ENCODE results near the gene NDUFS5. TPM values are rescaled to one million over a fixed set of nuclear protein-coding genes. Genes with fewer than 3 reads are reported as not detected.

NDUFS5 gene
- total RNA-seq = 392 and 528 TPM in 2 replicates

DNA sequence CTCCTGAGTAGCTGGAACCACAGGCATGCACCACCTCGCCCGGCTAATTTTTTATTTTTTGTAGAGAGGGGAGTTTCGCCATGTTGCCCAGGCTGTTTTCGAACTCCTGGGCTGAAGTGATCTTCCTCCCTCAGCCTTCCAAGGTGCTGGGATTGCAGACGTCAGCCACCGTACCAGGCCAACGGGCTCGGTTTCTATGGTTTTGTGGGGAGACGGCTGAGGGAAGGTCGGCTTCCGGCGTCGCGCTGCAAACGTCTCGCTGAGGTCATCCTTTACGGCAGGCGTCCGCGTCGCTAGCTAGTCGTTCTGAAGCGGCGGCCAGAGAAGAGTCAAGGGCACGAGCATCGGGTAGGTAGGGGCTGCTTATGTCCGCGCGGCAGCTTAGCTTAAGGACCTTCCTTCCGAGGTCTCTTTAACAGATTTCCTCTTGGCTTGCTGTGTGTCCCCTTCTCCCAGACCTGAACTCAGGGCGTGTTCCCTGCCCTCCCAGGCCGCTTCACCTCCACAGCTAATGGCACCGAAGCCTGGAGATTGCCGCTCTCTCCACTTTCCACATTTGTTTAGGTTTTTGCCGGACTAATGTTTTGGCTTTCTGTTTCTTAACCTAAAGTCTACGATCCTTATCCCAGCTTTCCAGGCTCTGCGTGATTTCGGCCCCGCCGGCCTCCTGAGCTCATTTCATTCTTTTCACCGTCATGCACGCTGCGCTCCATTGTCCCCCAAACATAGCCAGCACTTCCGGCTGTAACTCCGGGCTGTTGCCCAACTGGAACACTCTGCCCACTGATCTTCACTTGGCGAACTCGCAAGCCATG, at the start of gene NDUFS5:
NDUFS5 (plus strand) TSS at position 300 of the 815 bp plus-strand sequence. CDS start 2,375 bp downstream, outside the sequence.

DNA sequence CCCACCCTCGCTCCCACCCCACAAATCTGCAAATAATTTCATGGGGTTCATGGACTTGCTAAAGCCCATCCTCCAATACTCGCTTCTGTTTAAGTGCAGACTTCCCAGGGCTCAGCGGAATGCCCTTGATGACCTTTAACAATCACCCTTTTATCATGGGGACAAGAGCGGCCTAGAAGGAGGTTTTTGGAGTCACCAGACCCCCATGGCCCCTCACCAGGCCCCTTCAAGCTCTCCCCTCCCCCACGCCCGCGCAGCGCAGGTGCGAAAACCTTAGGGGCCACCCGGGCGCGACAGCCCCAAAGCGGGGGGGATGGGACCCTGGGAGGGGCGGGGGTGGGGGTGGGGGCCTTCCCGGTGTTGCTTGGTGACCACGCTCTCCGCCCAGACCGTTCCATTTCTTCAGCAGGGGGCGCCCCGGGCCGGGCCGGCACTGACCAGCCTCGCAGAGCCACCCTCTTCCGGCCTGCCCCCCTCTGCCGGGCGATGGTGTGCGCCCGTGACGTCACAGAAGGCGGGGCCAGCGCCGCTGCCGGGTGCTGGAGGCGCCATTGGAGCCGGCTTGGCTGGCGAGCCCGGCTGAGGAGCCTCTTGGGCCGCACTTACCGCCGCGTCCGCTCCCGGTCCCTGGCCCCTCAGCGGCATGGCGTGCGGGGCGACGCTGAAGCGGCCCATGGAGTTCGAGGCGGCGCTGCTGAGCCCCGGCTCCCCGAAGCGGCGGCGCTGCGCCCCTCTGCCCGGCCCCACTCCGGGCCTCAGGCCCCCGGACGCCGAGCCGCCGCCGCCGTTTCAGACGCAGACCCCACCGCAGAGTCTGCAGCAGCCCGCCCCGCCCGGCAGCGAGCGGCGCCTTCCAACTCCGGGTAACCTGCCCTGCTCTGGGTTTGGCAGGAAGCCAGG, 35.2 kb upstream of the NDUFS5 start, which contains the start of gene AKIRIN1:
AKIRIN1 (plus strand) TSS at position 539 of the 900 bp plus-strand sequence; CDS start at position 644, 105 bp downstream.

Other genes starting within 250 kb of the NDUFS5 start
- 9.0 and 13.9 TPM in 2 replicates for gene RRAGC, start 166.6 kb upstream of the NDUFS5 start, total RNA-seq
- 23.1 and 34.7 TPM in 2 replicates for gene MYCBP, start 153.0 kb upstream of the NDUFS5 start, total RNA-seq
- gene GJA9, start 144.8 kb upstream of the NDUFS5 start, total RNA-seq = not detected in 2 replicates
- gene RHBDL2, start 84.5 kb upstream of the NDUFS5 start, total RNA-seq = 0.32 TPM in 1 of 2 replicates, not detected in the other
- 38.9 and 39.5 TPM in 2 replicates for gene AKIRIN1, start 35.1 kb upstream of the NDUFS5 start, total RNA-seq
- gene MACF1, start 178.3 kb downstream of the NDUFS5 start, total RNA-seq = 154 and 169 TPM in 2 replicates

Data from cardiac atrium fibroblast (primary cell).